Measurements from ENCODE around the gene DUT.
"Not testable (repeated sequence)": the region's sequence is repeated elsewhere in the genome, so short reads cannot be mapped to it uniquely, and the experiment has no call there.

The DUT gene

DNA sequence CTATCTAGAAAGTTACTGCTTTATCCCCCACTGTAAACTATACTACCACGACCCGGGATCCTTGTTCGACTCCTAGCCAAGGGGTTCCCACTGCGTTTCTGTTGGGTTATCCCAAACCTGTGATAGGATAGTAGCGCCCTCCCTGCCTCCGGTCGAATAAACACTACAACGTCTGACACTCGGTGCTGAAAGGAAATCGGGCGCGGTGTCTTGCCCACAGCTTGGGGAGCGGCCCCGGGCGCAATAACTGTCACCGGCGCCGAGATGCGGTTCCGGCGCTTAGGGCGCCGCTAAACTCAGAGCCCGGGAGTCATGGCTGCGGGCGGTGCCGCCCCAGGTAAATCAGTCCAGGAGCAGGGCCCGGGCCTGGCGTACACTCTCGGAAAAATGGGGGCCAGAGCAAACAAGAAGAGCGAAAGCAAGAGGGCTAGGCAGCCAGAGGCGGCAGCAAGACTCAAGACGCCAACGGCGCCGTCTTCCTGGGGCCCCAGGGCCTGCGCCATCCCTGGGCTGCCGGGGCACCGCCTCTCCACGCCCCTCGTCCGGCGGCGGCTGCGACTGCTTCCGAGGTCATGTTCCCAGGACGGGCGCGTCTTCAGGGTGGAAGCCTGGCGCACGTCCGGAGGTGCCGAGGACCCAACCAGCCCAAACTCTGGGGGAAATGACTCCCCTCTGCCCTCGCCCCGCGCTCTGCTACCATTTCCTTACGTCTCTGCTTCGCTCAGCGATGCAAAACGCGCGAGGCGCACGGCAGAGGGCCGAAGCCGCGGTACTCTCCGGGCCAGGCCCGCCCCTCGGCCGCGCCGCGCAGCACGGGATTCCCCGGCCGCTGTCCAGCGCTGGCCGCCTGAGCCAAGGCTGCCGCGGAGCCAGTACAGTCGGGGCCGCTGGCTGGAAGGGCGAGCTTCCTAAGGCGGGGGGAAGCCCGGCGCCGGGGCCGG lies at the start of gene DUT:
TSS of gene DUT (plus strand) at position 575 of the 941 bp plus-strand sequence. CDS start at position 662, 87 bp downstream.
- DNase-seq (ENCODE audit: low read depth), result peak; percentile 33

DNA sequence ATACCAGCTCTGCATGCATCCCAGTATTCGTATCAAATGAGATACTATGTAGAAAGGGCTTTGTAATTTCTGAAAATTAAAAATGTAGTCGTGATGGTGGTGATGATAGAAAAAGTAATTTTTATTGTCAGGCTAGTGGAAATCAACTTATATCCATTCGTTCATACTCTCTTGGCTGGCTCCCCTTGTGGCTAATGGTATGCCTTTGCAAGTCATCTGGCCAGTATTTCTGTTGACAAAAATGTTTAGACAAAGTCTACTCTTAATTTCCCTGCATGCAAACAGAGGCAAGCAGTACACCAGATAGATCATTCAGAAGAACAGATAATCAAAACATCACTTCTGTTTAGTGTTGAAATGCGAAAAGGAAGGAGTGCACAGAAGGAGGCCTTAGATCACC lies 49.6 kb upstream of the DUT start:
- no peak for DNase-seq (ENCODE audit: low read depth)

DNA sequence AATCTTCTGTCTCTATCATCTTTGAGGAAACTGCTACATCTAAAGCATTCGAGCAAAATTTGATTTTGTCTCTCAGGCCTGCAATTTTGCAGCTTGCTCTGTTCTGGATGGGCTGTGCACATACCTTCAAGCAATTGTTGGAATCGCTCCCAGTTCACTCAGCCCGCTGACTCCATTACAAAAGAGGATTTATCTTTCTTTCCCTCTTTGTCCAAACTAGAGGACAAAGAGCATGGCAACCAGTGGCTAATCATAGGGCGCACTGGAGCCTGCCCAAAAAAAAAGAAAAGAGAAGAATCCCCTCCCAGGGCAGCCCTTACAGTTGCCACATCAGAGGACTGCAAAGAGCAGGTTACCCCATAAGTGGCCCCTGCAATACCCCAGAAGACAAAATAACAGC lies 49.0 kb upstream of the DUT start:
- DNase-seq (ENCODE audit: low read depth), result no peak

DNA sequence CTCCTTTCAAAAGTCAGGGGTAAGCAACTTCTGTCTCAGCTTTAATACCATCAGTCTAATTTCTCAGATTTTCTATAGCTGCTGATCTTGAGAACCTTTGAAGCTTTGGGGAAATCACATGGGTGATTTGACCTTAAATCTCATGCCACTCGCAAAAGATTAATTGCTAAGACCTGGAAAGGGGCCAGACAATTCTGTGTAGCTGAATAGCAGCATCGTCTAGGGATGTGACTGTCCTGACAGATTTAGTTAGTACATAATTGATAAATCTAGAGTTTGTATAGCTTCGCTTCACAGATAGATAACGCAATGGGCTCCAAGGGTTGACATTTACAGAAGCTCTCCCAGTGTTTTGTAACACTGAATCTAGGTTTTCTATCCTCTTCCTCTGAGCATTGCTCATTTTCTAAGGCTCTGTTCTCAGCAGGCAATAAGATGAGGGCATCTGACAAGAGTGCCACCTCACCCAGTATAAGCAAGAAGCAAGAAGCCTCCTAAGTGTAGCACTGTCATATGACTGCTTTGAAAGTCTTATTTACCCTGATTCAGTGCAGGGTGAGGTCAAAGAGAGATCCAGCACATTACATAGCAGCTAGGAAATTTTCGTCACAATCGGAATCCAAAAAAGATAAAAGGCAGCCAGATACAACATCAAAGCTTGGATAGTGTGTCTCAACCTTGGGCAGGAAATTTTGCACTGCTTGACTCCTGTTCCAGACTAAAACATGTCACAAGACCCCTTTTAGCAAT lies 47.7 kb upstream of the DUT start:
- DNase-seq (ENCODE audit: low read depth), result no peak

DNA sequence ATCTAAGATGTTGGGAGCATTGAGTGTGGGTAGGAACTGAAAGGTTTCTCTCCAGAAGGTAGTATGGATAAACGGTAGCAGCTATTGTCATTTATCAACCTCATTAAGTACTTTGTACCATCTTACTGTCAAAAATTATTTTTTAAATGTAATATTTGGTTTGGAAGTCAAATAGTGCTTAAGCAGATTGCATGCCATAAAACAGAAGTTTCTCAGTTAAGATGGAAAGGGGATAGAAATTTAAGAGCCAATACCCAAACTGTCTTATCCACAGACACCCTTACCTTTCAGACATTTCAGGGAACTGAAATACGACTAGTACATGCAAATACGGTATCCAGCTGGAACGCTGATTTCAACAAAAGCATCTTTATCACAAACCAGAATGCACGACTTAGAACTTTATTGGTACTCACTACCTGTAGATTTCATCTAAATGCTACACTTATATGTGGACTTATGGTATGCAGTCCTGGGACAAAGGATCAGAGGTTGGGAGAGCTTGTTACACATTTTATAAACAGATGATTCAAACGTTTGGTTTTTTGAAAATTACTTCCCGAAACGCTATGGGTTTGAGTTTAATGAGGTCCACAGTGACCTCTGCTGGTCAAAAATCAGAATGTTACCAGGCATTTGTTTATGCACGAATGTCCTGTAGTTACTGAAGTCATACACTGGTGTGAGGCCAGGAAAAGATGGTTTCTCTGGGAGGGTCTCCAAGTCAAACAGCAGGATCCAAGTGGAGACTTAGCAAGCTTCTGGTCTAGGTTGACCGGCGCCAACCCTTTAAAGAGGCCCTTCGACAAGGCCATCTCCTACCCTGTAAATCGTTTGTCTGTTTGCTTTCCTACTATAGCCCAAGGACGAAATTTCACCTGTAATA lies 45.7 kb upstream of the DUT start:
- peak; percentile 27 for DNase-seq (ENCODE audit: low read depth)

DNA sequence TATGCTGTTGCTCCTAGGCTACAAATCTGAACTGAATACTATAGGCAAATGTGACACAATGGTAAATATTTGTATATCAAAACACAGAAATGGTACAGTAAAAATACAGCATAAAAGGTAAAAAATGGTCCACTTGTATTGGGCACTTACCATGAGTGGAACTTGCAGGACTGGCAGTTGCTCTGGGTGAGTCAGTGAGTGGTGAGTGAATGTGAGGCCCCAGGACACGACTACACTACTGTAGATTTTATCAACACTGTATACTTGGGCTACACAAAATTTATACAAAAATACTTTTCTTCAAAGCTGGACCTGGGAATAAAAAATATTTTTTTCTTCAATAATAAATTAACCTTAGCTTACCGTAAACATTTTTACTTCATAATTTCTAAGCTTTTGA lies 41.6 kb upstream of the DUT start:
- no peak for DNase-seq (ENCODE audit: low read depth)

DNA sequence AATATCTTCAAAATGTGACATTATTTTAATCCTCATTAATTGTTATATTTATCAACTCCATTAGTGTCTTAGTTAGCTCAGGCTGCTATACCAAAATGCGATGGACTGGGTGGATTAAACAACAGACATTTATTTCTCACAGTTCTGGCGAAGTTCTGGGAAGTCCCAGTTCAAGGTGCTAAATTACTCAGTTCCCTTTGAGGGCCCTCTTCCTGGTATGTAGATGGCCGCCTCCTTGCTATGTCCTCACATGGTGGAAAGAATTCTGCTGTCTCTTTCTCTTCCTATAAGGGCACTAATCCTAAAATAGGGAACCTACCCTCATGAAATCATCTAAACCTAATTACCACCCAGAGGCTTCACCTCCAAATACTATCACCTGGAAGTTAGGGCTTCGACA lies 38.8 kb upstream of the DUT start:
- DNase-seq (ENCODE audit: low read depth), result no peak

DNA sequence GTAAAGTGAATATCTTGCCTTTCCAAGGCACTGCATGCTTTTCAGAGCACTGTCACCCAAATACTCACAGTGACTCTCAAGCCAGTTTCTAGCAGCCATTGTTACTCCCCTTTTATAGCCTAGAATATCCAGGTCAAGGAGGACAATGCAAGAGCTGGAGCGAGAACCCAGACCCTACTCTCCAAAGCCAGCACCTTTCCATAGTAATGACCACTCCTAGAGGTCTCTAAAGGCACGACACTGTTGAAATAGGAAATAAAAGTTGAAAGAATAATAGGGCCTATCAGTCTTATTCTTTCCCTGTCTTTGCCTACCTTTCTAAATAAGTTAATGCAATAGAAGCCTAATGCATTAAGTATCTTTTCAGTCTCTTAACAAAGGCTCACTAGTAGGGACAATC lies 33.6 kb upstream of the DUT start:
- DNase-seq (ENCODE audit: low read depth), result no peak

DNA sequence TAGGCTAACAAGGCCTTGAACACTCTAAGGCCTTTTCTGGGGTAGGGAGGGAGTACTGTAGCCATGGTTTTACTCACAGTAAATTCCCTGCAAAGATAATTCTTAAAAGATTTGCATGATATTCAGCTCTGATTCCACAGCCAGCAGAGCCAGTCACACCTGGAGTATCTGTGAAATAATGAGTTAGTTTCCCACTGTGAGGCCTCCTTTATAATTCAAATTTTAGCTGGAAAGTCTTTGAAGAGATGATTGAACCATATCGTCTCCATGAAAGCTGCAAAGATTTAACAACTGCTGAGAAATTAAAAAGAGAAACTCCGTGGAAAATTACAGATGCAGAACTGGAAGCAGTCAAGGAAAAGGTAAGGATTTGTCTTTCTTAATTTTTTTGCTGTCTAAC lies 32.3 kb upstream of the DUT start:
- no peak for DNase-seq (ENCODE audit: low read depth)

DNA sequence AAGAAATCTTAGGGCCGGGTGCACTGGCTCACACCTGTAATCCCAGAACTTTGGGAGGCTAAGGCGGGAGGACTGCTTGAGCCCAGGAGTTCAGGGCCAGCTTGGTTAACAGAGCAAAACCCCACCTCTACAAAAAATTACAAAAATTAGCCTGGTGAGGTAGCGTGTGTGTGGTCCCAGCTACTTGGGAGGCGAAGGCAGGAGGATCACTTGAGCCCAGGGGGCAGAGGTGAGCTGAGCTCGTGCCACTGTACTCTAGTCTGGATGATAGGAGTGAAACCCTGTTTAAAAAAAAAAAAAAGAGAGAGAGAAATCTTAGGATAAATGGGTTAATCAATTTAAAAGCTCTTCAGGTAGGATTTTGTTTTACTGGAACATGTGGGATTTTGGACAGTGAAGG lies 31.2 kb upstream of the DUT start:
- no peak for DNase-seq (ENCODE audit: low read depth)

DNA sequence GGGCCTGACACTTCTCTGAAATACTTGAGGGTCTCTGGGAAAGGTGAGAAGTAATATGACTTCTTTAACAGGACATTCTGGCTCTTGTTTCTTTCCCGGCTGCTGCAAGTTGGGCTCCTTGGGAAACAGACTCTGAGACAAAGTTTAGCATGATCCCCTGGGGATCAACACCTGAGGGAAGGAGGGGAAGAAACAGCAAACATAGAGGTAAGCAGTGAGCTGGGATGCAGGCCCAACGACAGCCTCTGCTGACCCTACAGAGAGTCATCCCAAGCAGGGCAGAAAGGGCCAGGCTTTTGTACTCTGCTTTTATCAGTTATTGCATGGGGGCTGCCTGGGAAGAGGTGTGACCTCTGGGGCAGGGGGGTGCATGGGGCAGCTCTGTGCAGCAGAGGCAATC lies 26.8 kb upstream of the DUT start:
- no peak for DNase-seq (ENCODE audit: low read depth)

DNA sequence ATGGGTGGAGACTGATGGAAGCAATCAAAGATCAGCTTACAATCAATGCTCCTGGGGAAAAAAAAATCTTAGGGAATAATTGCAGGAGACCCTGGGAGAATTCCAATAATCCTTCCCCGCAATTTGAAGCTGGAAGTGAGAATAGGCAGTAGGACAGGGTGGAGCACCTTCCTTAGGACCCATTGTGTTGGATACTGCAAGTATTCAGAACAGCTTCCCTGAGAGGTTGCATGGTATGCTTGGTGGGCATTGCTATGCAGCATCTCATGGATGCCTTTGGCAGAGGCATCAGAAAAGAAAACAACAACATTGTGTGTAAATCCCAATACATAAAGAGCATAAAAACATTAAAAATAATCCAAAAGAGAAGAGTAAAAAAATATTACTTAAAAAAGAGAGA lies 24.6 kb upstream of the DUT start:
- no peak for DNase-seq (ENCODE audit: low read depth)

DNA sequence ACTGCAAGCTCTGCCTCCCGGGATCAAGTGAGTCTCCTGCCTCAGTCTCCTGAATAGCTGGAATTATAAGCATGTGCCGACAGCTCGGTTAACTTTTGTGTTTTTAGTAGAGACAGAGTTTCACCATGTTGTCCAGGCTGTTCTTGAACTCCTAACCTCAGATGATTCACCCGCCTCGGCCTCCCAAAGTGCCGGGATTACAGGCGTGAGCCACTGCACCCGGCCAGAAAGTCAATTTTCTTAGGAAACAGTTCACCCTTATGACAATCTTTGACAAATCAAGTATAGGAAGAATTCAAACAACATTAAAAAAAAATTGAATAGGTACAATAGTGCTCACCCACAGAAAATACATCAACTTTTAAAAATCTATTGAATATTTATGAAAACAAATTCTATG lies 23.6 kb upstream of the DUT start:
- no peak for DNase-seq (ENCODE audit: low read depth)

DNA sequence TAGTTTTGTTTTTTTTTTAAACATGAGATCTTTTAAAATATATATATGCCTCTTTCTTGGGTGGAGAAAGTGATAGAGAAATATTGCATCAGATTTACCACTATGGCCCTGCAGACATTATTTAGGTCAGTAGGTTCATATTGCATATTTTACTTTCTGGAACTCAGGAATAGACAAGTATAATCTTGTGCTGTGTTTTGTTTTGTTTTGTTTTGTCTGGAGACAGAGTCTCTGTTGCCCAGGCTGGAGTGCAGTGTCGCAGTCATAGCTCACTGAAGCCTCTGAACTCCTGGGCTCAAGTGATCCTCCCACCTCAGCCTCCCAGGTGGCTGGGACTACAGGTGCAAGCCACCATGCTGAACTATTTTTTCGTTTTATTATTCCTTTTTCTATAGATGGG lies 21.5 kb upstream of the DUT start:
- no peak for DNase-seq (ENCODE audit: low read depth)

DNA sequence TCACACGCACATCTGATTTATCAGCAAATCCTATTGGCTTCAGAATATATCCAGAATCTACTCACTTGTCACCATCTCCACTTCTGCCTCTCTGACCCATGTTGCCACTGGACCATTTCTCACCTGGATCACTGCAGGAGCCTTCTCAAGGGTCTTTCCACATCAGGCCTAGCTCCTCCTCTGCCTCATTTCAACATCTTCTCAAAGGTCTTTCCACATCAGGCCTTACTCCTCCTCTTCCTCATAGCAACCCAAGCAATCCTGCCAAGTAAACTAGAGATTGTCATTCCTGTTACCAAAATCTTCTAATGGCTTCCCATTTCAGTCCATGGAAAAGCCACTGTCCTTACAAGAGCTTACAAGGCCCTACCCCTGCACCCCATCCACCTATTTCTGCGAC lies 18.0 kb upstream of the DUT start:
- DNase-seq (ENCODE audit: low read depth), result no peak

DNA sequence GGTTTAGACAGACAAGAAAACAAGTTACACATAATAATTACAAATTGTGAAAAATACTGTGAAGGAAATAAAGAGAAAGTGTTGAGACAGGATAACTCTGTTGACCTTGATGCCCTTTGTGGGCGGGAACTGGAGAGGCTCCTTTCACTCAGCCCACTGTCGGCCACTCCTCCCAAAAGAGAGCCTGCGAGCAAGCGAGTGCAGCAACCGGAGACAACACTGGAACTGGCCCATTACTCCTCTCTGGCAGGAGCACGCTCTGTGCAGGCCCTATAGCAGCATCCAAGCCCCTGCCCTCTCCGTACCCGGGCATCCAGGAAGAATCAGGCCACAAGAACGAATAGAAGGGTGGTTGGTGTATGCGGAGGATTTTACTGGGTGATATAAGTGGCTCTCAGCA lies 16.2 kb upstream of the DUT start:
- no peak for DNase-seq (ENCODE audit: low read depth)

DNA sequence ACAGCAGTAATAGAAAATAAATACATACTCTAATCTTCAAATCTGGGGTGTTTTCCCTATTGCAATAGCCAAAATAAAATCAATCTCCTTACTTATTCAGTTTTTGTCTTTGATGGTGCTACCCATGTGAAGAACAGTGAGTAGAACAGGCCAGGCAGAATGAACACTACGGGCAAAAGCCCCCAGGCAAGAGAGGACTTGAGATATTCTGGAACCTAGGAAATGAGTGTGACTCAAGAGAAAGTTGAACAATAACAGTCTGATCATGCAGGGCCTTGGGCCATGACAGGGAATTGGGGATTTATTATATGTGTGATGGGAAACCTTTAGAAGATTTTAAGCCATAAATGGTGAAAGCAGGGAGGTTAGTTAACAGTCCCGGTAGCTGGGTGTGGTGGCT lies 14.0 kb upstream of the DUT start:
- no peak for DNase-seq (ENCODE audit: low read depth)

DNA sequence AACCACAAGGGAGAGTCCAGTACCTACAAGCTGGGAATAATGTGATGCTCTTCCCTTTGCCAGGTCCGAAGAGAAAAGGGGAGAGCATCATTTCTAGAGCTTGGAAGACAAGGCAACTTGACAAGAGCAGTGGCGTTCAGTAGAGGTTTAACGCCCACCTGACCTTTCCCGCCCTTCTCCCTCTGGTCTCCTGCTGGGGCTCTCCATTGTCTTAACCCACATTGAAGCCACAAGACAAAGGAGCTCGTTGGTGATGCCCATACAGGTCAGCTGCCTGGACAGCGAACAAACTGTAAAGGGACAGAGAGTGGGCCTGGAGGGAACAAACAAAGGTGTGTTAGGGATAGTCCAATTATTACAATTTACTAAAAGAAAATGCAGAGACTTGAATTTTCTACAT lies 13.1 kb upstream of the DUT start:
- no peak for DNase-seq (ENCODE audit: low read depth)

DNA sequence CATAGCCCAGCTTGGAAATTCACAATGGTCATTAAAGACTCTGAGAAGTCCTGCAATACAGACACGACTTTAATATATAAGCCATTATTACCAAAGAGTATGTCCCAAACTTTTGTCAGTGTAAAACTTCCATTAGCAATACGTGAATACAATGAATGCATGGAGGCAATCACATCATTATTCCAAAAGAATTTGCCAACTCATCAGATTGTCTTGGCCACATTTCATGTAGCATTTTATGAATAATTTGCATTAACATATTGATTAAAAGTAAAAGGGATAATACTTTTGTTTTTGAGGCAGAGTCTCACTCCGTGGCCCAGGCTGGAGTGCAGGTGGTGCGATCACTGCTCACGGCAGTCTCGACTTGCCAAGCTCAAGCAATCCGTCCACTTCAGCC lies 7.9 kb upstream of the DUT start:
- DNase-seq (ENCODE audit: low read depth), result no peak

DNA sequence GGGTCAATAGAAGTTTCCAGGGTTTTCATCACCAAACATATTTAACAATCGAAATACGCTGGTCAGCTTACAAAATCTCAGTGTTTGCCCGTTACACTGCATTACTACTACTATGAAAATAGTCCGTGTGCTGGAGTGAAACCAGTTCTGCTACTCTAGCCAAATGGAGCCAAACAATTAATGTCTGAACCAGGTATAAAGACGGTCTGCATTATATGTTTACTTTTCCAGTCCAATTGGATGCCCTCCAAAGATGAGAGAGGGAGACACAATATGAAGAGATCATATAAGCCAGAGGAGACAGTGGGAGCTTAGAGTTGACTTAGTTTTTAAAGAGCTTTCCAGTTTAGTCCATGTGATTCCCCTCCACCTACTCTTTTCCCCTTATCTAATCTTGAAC lies 6.3 kb upstream of the DUT start:
- no peak for DNase-seq (ENCODE audit: low read depth)

DNA sequence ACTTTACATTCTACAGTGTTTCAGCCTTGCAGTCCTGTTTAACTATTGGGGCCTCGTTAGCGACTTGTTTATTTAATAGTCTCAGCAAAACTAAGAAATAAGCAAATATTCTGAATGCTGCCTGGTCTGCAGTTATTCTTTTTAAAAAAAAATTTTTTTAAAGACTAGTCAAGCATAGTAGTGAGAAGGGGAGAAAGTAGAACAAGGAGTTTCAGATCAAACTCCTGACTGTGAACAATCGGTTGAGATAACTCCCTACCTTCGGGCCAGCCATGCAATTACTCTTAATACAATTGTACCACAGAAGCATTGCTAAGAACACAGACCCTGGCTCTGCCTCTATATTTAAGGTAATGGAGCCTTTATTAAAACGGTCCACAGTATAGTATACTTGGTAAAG lies 5.8 kb upstream of the DUT start:
- no peak for DNase-seq (ENCODE audit: low read depth)

DNA sequence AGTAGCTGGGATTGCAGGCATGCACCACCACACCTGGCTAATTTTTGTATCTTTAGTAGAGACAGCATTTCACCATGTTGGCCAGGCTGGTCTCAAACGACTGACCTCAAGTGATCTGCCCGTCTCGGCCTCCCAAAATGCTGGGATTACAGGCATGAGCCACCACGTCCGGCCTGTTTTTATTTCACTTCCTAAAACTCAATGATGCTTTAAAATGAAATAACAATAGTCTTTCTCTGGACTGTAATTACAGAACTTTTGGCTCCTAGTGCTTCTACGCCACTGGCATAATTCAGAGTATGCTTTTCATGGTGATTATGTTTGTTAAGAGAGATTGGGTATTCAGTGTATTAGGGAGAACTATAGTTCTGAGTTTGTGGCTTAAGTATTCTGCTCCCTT lies 5.0 kb upstream of the DUT start:
- not testable (repeated sequence) for DNase-seq (ENCODE audit: low read depth)

Data from CMK (cell line).